Parathyroid adenoma (tissue), 2 donors: ENCODE measurements around the gene OCA2.

Experiments used
- H2AFZ ChIP-seq: fragments of 300-600 bp; sonication (generic); one replicate; pipeline ENCODE4 v1.7.0; 2017; ENCODE audit warnings: antibody characterized with exemption, mild to moderate bottlenecking
- H3K27ac ChIP-seq: fragments of 300-600 bp; sonication (generic); one replicate; pipeline ENCODE4 v1.7.0; 2017
- H3K27me3 ChIP-seq: fragments of 300-600 bp; sonication (generic); one replicate; pipeline ENCODE4 v1.7.0; 2017; ENCODE audit warnings: low read length; ENCODE audit not compliant: control insufficient read depth, insufficient read depth
- H3K36me3 ChIP-seq: fragments of 300-600 bp; sonication (generic); one replicate; pipeline ENCODE4 v1.7.0; 2017; ENCODE audit warnings: low read length; ENCODE audit not compliant: control insufficient read depth, insufficient read depth
- H3K4me1 ChIP-seq: fragments of 300-600 bp; sonication (generic); one replicate; pipeline ENCODE4 v1.7.0; 2017; ENCODE audit warnings: control low read depth
- H3K4me2 ChIP-seq: fragments of 300-600 bp; sonication (generic); one replicate; pipeline ENCODE4 v1.7.0; 2017; ENCODE audit warnings: low read length
- H3K4me3 ChIP-seq: fragments of 300-600 bp; sonication (generic); one replicate; pipeline ENCODE4 v1.7.0; 2017; ENCODE audit warnings: low read depth, low read length
- H3K79me2 ChIP-seq: fragments of 300-600 bp; sonication (generic); one replicate; pipeline ENCODE4 v1.7.0; 2017; ENCODE audit warnings: control low read depth
- H3K9ac ChIP-seq: fragments of 300-600 bp; sonication (generic); one replicate; pipeline ENCODE4 v1.7.0; 2017; ENCODE audit warnings: mild to moderate bottlenecking
- H3K9me3 ChIP-seq: fragments of 300-600 bp; sonication (generic); one replicate; pipeline ENCODE4 v1.7.0; 2017; ENCODE audit warnings: low read length; ENCODE audit not compliant: control insufficient read depth
- CTCF ChIP-seq: fragments of 300-600 bp; sonication (generic); IDR thresholded peaks from one replicate; pipeline ENCODE4 v1.7.0; 2017; ENCODE audit warnings: antibody characterized with exemption, mild to moderate bottlenecking
- donor health status: primary hyperparathyroidism.

OCA2 gene

GRCh38 chr15:28060005-28060404 is 39.1 kb downstream of the OCA2 start:
- Histone ChIP-seq H3K9me3 (no peaks in the 10 kb centered on the region), H3K4me3 (no peak overlapping the region), H3K4me2 (no peak overlapping the region), H3K9ac (no peak overlapping the region), H3K27ac (no peak overlapping the region), H3K27me3 (no peaks in the 10 kb centered on the region), H2AFZ (no peak overlapping the region), H3K79me2 (no peaks in the 10 kb centered on the region), H3K36me3 (no peaks in the 10 kb centered on the region), H3K4me1 (no peaks in the 10 kb centered on the region)
- TF ChIP-seq CTCF, result no peak

- Histone ChIP-seq H3K79me2 (no peaks in the 10 kb centered on the region), H3K4me3 (no peak overlapping the region), H3K36me3 (no peaks in the 10 kb centered on the region), H3K9ac (no peak overlapping the region), H3K27me3 (no peaks in the 10 kb centered on the region), H3K9me3 (no peaks in the 10 kb centered on the region), H3K4me2 (no peak overlapping the region), H2AFZ (no peak overlapping the region), H3K27ac (no peak overlapping the region), H3K4me1 (no peaks in the 10 kb centered on the region)
- no peak for TF ChIP-seq CTCF
Observed at GRCh38 chr15:28058082-28058481, 41.0 kb downstream of the OCA2 start.

- no peaks in the 10 kb centered on the region for H3K9me3 ChIP-seq
- no peak for TF ChIP-seq CTCF
- no peaks in the 10 kb centered on the region for H3K79me2 ChIP-seq
- no peak overlapping the region for H2AFZ ChIP-seq
- no peaks in the 10 kb centered on the region for H3K27me3 ChIP-seq
- H3K27ac ChIP-seq, result no peak overlapping the region
- no peak overlapping the region for H3K9ac ChIP-seq
- H3K4me2 ChIP-seq, result no peak overlapping the region
- H3K4me1 ChIP-seq, result no peaks in the 10 kb centered on the region
- H3K36me3 ChIP-seq, result no peaks in the 10 kb centered on the region
- no peak overlapping the region for H3K4me3 ChIP-seq
Observed at GRCh38 chr15:28051955-28052633, 47.0 kb downstream of the OCA2 start.

- H3K9ac ChIP-seq, result no peak overlapping the region
- H3K27me3 ChIP-seq, result no peaks in the 10 kb centered on the region
- no peak overlapping the region for H2AFZ ChIP-seq
- no peaks in the 10 kb centered on the region for H3K36me3 ChIP-seq
- H3K27ac ChIP-seq, result no peak overlapping the region
- no peaks in the 10 kb centered on the region for H3K79me2 ChIP-seq
- no peak for TF ChIP-seq CTCF
- H3K4me1 ChIP-seq, result no peaks in the 10 kb centered on the region
- H3K4me3 ChIP-seq, result no peak overlapping the region
- H3K4me2 ChIP-seq, result no peak overlapping the region
- no peaks in the 10 kb centered on the region for H3K9me3 ChIP-seq
Observed at GRCh38 chr15:28049581-28049980, 49.5 kb downstream of the OCA2 start.

- Histone ChIP-seq H3K4me3 (no peak overlapping the region), H3K9ac (no peak overlapping the region), H3K27ac (no peak overlapping the region), H3K9me3 (no peaks in the 10 kb centered on the region), H3K4me2 (no peak overlapping the region), H2AFZ (no peak overlapping the region), H3K27me3 (no peaks in the 10 kb centered on the region), H3K36me3 (no peaks in the 10 kb centered on the region), H3K4me1 (no peaks in the 10 kb centered on the region), H3K79me2 (no peaks in the 10 kb centered on the region)
- TF ChIP-seq CTCF, result no peak
Observed at GRCh38 chr15:28047277-28047676, 51.8 kb downstream of the OCA2 start.
